Thyroid gland (tissue), 4 donors: ENCODE measurements around the gene NLRX1. TPM values are rescaled to one million over a fixed set of nuclear protein-coding genes. Genes with fewer than 3 reads are reported as not detected.
"Not testable (repeated sequence)": the region's sequence is repeated elsewhere in the genome, so short reads cannot be mapped to it uniquely, and the experiment has no call there.

Source experiments
- DNase-seq, 2 donors: peaks; one replicate each; pipeline ENCODE4 v3.0.0-alpha.2; 2019
- H3K27ac ChIP-seq, 3 donors: fragments of 200-600 bp; sonication (generic); 1 replicate in 2 of 3; 2 replicates in 1 of 3; pipeline ENCODE4 v1.5.1; 2016 to 2019; ENCODE audit warnings: mild to moderate bottlenecking in 1 of 3, moderate library complexity in 1 of 3
- H3K27me3 ChIP-seq: fragments of 200-600 bp; sonication (generic); one replicate; pipeline ENCODE4 v1.5.1; 2019
- H3K36me3 ChIP-seq, 2 donors: fragments of 200-600 bp; sonication (generic); one replicate each; pipeline ENCODE4 v1.5.1; 2016 to 2019
- H3K4me1 ChIP-seq, 2 donors: fragments of 200-600 bp; sonication (generic); one replicate each; pipeline ENCODE4 v1.5.1; 2017 to 2019
- H3K4me3 ChIP-seq, 3 donors: fragments of 200-600 bp; sonication (generic); replicated peaks in 1 of 3; 1 replicate in 2 of 3; 2 replicates in 1 of 3; pipeline ENCODE4 v1.5.1; 2016; ENCODE audit warnings: mild to moderate bottlenecking in 1 of 3
- H3K9me3 ChIP-seq: fragments of 200-600 bp; sonication (generic); one replicate; pipeline ENCODE4 v1.5.1; 2017
- POLR2A ChIP-seq, 2 donors: fragments of 450-650 bp; IDR thresholded peaks; one replicate each; pipeline ENCODE4 v1.6.1; 2017; ENCODE audit warnings: antibody characterized with exemption in 2 of 2, mild to moderate bottlenecking in 2 of 2, moderate library complexity in 1 of 2
- WGBS, 2 donors: methylation state at CpG; one replicate each; pipeline ENCODE4 v1.1.5; 2017; 5-methylcytosine and 5-hydroxymethylcytosine counted together
- intact Hi-C: fragments of 100-400 bp; cut with DNase I; formaldehyde crosslinking; loops from one replicate; pipeline ENCODE4 v1.15.1; 2023
- total RNA-seq, 4 donors: library from RNA; depleted of rRNA; stranded (reverse); fragments of >200 nt; gene quantifications; one replicate each; pipeline ENCODE4 v1.2.3, GENCODE V29; 2016
- TF ChIP-seq, protein P1 (sequence below), 6 experiments: fragments of 200-600 bp in 3 of 6; fragments of 450-650 bp in 3 of 6; sonication (generic) in 3 of 6; IDR thresholded peaks; one replicate each; pipeline ENCODE4 v1.5.1; 2016 to 2019; ENCODE audit warnings: antibody characterized with exemption in 6 of 6, mild to moderate bottlenecking in 2 of 6, inconsistent platforms in 1 of 6, moderate library complexity in 1 of 6

The NLRX1 gene
- total RNA-seq, 4 donors from 2014 or later, result 13.3 to 33.1 (median 19.5) TPM

DNA sequence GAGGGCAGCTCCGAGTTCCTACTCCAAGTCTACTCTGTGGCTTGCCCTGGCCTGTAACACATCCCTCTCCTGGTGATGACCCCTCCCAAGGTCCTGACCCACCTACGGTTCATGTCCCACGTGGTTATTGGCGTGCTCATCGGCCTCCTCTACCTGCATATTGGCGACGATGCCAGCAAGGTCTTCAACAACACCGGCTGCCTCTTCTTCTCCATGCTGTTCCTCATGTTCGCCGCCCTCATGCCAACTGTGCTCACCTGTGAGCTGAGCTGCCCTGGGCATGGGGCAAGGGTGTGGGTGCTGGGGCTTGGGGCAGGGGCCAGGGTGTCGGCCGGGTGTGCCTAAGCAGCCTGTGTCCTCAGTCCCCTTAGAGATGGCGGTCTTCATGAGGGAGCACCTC is 10.1 kb upstream of the NLRX1 start:
- DNase-seq, result no peak
- H3K36me3 ChIP-seq, result no peaks in the 10 kb centered on the region
- H3K27ac ChIP-seq, result no peak overlapping the region
- H3K9me3 ChIP-seq, result no peaks in the 10 kb centered on the region
- H3K4me3 ChIP-seq, result no peak overlapping the region
- TF ChIP-seq POLR2A (IDR thresholded peaks at IDR 0.05), result no peak
- TF ChIP-seq, protein P1, sequence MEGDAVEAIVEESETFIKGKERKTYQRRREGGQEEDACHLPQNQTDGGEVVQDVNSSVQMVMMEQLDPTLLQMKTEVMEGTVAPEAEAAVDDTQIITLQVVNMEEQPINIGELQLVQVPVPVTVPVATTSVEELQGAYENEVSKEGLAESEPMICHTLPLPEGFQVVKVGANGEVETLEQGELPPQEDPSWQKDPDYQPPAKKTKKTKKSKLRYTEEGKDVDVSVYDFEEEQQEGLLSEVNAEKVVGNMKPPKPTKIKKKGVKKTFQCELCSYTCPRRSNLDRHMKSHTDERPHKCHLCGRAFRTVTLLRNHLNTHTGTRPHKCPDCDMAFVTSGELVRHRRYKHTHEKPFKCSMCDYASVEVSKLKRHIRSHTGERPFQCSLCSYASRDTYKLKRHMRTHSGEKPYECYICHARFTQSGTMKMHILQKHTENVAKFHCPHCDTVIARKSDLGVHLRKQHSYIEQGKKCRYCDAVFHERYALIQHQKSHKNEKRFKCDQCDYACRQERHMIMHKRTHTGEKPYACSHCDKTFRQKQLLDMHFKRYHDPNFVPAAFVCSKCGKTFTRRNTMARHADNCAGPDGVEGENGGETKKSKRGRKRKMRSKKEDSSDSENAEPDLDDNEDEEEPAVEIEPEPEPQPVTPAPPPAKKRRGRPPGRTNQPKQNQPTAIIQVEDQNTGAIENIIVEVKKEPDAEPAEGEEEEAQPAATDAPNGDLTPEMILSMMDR (IDR thresholded peaks at IDR 0.05), result no peak
- intact Hi-C loops, result no loop called here
- peaks cover 6 to 7% of the 10 kb centered on the region in 2 donors for H3K4me1 ChIP-seq
- H3K27me3 ChIP-seq, result no peaks in the 10 kb centered on the region
- WGBS, 2 donors, result 91 to 95% methylated on average over 12 of the region's 13 CpGs

DNA sequence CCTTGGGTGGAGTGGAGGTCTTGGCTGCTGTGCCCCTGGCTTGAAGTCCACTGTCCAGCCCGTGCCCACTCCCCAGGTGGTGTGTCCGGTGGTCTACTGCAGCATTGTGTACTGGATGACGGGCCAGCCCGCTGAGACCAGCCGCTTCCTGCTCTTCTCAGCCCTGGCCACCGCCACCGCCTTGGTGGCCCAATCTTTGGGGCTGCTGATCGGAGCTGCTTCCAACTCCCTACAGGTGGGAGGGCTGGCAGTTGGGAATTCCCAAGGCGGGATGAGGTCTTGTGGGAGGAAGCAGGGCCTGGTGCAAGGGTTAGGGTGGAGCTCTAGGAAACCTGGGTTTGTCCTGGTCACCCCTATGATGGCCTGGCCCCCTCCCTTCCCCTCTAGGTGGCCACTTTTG is 8.4 kb upstream of the NLRX1 start:
- Histone ChIP-seq H3K4me3 (no peak overlapping the region), H3K9me3 (no peaks in the 10 kb centered on the region), H3K4me1 (peaks cover 11 to 13% of the 10 kb centered on the region in 2 donors), H3K36me3 (no peaks in the 10 kb centered on the region), H3K27me3 (no peaks in the 10 kb centered on the region), H3K27ac (no peak overlapping the region)
- WGBS, 2 donors, result 90 to 93% methylated on average over 3 to 7 of the region's 9 CpGs
- intact Hi-C loops, result no loop called here
- DNase-seq, result no peak
- TF ChIP-seq, protein P1 (IDR thresholded peaks at IDR 0.05), result no peak
- no peak for TF ChIP-seq POLR2A (IDR thresholded peaks at IDR 0.05)

DNA sequence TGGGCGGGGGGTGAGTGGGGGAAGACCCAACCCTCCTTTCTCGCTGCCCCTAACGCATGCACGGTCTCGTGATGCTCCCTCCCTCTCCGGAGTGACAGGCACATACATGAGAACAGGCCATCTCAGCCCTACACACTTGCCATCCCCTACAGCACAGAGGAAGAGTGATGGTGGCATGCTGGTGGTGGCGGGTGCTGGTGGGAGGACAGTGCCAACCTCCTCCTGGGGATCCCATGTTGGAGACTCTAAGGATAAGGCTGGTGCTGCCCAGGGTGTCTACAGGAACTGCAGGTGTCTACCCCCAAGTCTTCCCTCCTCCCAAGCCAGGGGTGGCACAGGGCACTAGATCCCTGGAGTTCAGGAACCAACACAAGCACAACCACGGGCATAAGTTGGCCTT is 6.7 kb upstream of the NLRX1 start:
- H3K36me3 ChIP-seq, result no peaks in the 10 kb centered on the region
- H3K27me3 ChIP-seq, result no peaks in the 10 kb centered on the region
- H3K4me1 ChIP-seq, result peaks cover 16 to 20% of the 10 kb centered on the region in 2 donors
- H3K4me3 ChIP-seq, result no peak overlapping the region
- intact Hi-C loops, result no loop called here
- no peak overlapping the region for H3K27ac ChIP-seq
- TF ChIP-seq, protein P1 (IDR thresholded peaks at IDR 0.05), result no peak
- TF ChIP-seq POLR2A (IDR thresholded peaks at IDR 0.05), result no peak
- DNase-seq, result no peak
- WGBS, 2 donors, result 86 to 97% methylated on average over 8 of the region's 8 CpGs
- no peaks in the 10 kb centered on the region for H3K9me3 ChIP-seq

DNA sequence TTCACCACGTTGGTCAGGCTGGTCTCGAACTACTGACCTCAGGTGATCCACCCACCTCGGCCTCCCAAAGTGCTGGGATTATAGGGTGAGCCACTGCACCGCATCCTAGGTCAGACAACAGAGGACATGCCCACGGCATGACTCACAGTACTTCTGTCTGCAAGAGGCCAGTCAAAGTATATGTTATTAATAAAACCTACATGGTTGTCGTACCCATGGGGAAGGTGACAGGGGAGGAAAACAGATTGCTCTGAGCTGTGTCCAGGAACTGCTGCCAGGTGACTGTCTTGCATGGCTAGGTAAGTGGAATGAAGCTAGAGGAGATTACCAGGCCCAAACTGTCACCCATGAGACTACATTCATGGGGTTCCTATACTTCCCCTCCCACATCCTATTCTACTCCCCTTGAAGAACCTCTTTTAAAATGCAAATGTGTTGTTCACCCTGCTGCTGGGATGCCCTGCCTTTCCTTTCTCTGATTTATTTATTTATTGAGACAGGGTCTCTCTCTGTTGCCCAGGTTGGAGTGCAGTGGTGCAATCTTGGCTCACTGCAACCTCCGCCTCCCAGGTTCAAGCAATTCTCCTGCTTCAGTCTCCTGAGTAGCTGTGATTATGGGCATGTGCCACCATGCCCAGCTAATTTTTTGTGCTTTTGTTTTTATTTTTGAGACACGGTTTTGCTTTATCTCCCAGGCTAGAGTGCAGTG is 2.0 kb upstream of the NLRX1 start:
- Histone ChIP-seq H3K27ac (peak overlapping the region; percentile 86 to 98 (median 88)), H3K27me3 (no peaks in the 10 kb centered on the region), H3K9me3 (no peaks in the 10 kb centered on the region), H3K4me3 (no peak overlapping the region), H3K36me3 (no peaks in the 10 kb centered on the region), H3K4me1 (peaks cover 32 to 41% of the 10 kb centered on the region in 2 donors)
- DNase-seq, result peak; percentile 88 to 92
- intact Hi-C loops, result no loop called here
- 31 to 51% methylated on average over 8 of the region's 8 CpGs for WGBS, 2 donors
- no peak for TF ChIP-seq POLR2A (IDR thresholded peaks at IDR 0.05)

DNA sequence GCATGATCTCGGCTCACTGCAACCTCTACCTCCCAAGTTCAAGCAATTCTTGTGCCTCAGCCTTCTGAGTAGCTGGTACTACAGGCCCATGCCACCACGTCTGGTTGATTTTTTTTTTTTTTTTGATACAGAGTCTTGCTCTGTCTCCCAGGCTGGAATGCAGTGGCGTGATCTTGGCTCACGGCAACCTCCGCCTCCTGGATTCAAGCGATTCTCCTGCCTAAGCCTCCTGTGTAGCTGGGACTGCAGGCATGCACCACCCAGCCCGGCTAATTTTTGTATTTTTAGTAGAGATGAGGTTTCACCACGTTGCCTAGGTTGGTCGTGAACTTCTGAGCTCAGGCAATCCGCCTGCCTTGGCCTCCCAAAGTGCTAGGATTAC is 1.5 kb upstream of the NLRX1 start:
- Histone ChIP-seq H3K4me1 (peaks cover 32 to 41% of the 10 kb centered on the region in 2 donors), H3K27ac (peak overlapping the region; percentile 86 to 98 (median 88))
- intact Hi-C loops, H3K4me3 ChIP-seq, H3K36me3 ChIP-seq, H3K9me3 ChIP-seq, H3K27me3 ChIP-seq: not testable (repeated sequence)
- WGBS, 2 donors, result 57% methylated on average over 10 of the region's 10 CpGs
- peak; percentile 54 to 65 for DNase-seq

DNA sequence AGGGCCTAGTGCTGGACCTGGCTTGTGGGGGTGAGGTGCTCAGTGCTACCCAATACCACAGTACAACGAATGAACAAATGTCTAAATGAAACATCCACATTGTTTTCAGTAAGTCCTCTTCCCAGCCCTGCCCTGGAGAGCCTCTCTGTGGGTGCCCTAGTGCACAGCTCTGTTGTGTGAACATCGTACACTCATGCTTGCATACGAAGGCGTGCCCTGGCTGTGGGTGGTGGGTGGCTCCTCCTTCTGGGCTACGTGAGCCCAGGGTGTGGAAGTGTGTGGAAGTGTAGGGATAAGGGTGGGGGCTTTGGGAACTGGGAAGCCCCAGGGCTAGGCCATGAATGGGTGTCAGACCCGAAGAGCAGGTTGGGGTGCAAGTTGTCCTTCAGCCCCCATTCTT is 592 bp upstream of the NLRX1 start:
- H3K27ac ChIP-seq, result peak overlapping the region; percentile 86 to 98 (median 88)
- intact Hi-C loops, result no loop called here
- H3K9me3 ChIP-seq, result no peaks in the 10 kb centered on the region
- no peak for TF ChIP-seq POLR2A (IDR thresholded peaks at IDR 0.05)
- TF ChIP-seq, protein P1 (IDR thresholded peaks at IDR 0.05), result no peak
- no peaks in the 10 kb centered on the region for H3K27me3 ChIP-seq
- H3K4me3 ChIP-seq, result no peak overlapping the region
- H3K4me1 ChIP-seq, result peaks cover 32 to 41% of the 10 kb centered on the region in 2 donors
- DNase-seq, result peak; percentile 32 to 44
- WGBS, 2 donors, result 49 to 57% methylated on average over 6 of the region's 6 CpGs
- no peaks in the 10 kb centered on the region for H3K36me3 ChIP-seq
